Naive thymus-derived CD4-positive, alpha-beta T cell (primary cell): ENCODE measurements around the gene MUL1. TPM values are rescaled to one million over a fixed set of nuclear protein-coding genes. Genes with fewer than 3 reads are reported as not detected.

Source experiments
- polyA plus RNA-seq, 2 donors: library from polyadenylated mRNA; unstranded; fragments of 300-500 nt; fragmentation: Illumina TruSeq; gene quantifications; one replicate each; pipeline ENCODE4 v1.2.3, GENCODE V29; 2021
- total RNA-seq, 6 experiments: library from RNA in 5 of 6; stranded (reverse) in 5 of 6; gene quantifications; 1 replicate in 5 of 6; 2 replicates in 1 of 6; pipeline ENCODE4 v1.2.3 and lab custom pipeline; 2021 to 2026

Gene MUL1
- total and polyA plus RNA-seq, 7 experiments from 2014 or later: 16.5 to 40.5 (median 20.6) TPM

Other genes starting within 250 kb of the MUL1 start
- gene VWA5B1, start 217.3 kb downstream of the MUL1 start, total RNA-seq: under 1 TPM in 3 of 5 experiments, not detected in 2; 0.05 to 0.19 (median 0.08) TPM
- under 1 TPM; 0.08 to 0.46 TPM for gene VWA5B1, start 217.3 kb downstream of the MUL1 start, polyA plus RNA-seq
- gene CAMK2N1, start 21.9 kb downstream of the MUL1 start, total RNA-seq: 1 to 10 TPM in 4 of 5 experiments, under 1 TPM in 1; 0.60 to 3.8 (median 2.9) TPM
- gene CAMK2N1, start 21.9 kb downstream of the MUL1 start, polyA plus RNA-seq: under 1 TPM; 0.08 to 0.14 TPM
- gene FAM43B, start 44.4 kb upstream of the MUL1 start, total RNA-seq: not detected
- not detected for gene FAM43B, start 44.4 kb upstream of the MUL1 start, polyA plus RNA-seq
- 10 to 100 TPM in 1 of 5 experiments, 1 to 10 TPM in 1, not detected in 3; 2.4 to 13.6 TPM for gene CDA, start 80.9 kb upstream of the MUL1 start, total RNA-seq
- not detected for gene CDA, start 80.9 kb upstream of the MUL1 start, polyA plus RNA-seq
- 10 to 100 TPM in 4 of 5 experiments, 1 to 10 TPM in 1; 4.3 to 19.7 (median 13.1) TPM for gene PINK1, start 125.3 kb upstream of the MUL1 start, total RNA-seq
- gene PINK1, start 125.3 kb upstream of the MUL1 start, polyA plus RNA-seq: 10 to 100 TPM; 17.0 to 30.8 TPM
- 100 to 1,000 TPM in 4 of 5 experiments, 10 to 100 TPM in 1; 96.9 to 173 (median 109) TPM for gene DDOST, start 153.2 kb upstream of the MUL1 start, total RNA-seq
- gene DDOST, start 153.2 kb upstream of the MUL1 start, polyA plus RNA-seq: 100 to 1,000 TPM; 194 to 223 TPM
- gene KIF17, start 209.9 kb upstream of the MUL1 start, total RNA-seq: not detected
- not detected for gene KIF17, start 209.9 kb upstream of the MUL1 start, polyA plus RNA-seq
- gene SH2D5, start 224.6 kb upstream of the MUL1 start, total RNA-seq: under 1 TPM in 2 of 5 experiments, not detected in 3; 0.35 TPM
- gene SH2D5, start 224.6 kb upstream of the MUL1 start, polyA plus RNA-seq: not detected